T-cell (primary cell): ENCODE results near the gene STAB2. TPM values are rescaled to one million over a fixed set of nuclear protein-coding genes. Genes with fewer than 3 reads are reported as not detected.

ENCODE experiments used
- ATAC-seq, 4 experiments: fragments of 200-7000 bp in 3 of 4; fragments of 150-1000 bp in 1 of 4; cut with Tn5 transposase; replicated peaks in 1 of 4; 1 replicate in 3 of 4; 2 replicates in 1 of 4; pipeline ENCODE4 v1.10.0; 2021; ENCODE audit warnings: moderate library complexity in 3 of 4, mild to moderate bottlenecking in 2 of 4, moderate number of reproducible peaks in 1 of 4
- CTCF ChIA-PET, 2 donors: fragments of 300-600 bp; sonication (Branson Sonifier 250); formaldehyde crosslinking; loops; one replicate each; lab custom pipeline; 2022; ENCODE audit warnings: antibody characterized with exemption in 2 of 2; lab: Charles Lee
- POLR2A ChIA-PET, 2 donors: fragments of 300-600 bp; sonication (Branson Sonifier 250); formaldehyde crosslinking; loops; one replicate each; lab custom pipeline; 2022; ENCODE audit warnings: antibody characterized with exemption in 2 of 2; lab: Charles Lee
- DNase-seq, 35 experiments: peaks; one replicate each; pipeline versions ENCODE4 v3.0.0 to v3.0.0-alpha.2; 2013 to 2023
- H3K27ac ChIP-seq: one replicate; pipeline ENCODE4 v1.5.1; 2013; ENCODE audit warnings: low read length
- H3K27me3 ChIP-seq, 2 experiments: replicated peaks in 1 of 2; 1 replicate in 1 of 2; 2 replicates in 1 of 2; pipeline versions ENCODE4 v1.6.1 to v1.7.0; 2013; ENCODE audit warnings: low read length in 1 of 2, mixed read lengths in 1 of 2; ENCODE audit not compliant: control insufficient read depth in 2 of 2, insufficient read depth in 2 of 2; ENCODE audit errors: extremely low read depth in 1 of 2
- H3K36me3 ChIP-seq, 2 donors: 1 replicate in 1 of 2; 2 replicates in 1 of 2; pipeline versions ENCODE4 v1.6.1 to v1.7.0; 2013; ENCODE audit warnings: low read length in 1 of 2; ENCODE audit not compliant: control insufficient read depth in 2 of 2, insufficient read depth in 1 of 2; ENCODE audit errors: extremely low read depth in 1 of 2
- H3K4me1 ChIP-seq, 2 experiments: 1 replicate in 1 of 2; 2 replicates in 1 of 2; pipeline versions ENCODE4 v1.6.1 to v1.7.0; 2013; ENCODE audit warnings: low read length in 2 of 2, mixed read lengths in 1 of 2; ENCODE audit not compliant: insufficient read depth in 2 of 2, control insufficient read depth in 1 of 2; ENCODE audit errors: extremely low read depth in 1 of 2
- H3K4me3 ChIP-seq, 2 donors: 1 replicate in 1 of 2; 2 replicates in 1 of 2; pipeline versions ENCODE4 v1.5.1 to v1.7.0; 2013; ENCODE audit warnings: mild to moderate bottlenecking in 2 of 2, low read length in 1 of 2, moderate library complexity in 1 of 2; ENCODE audit not compliant: control insufficient read depth in 1 of 2; ENCODE audit errors: extremely low read depth in 1 of 2
- H3K9me3 ChIP-seq: 2 replicates; pipeline ENCODE4 v1.7.0; 2013
- H3K27ac Mint-ChIP-seq, 2 donors: one replicate each; pipeline ENCODE4 v1.8.0; 2020 to 2021; ENCODE audit warnings: mild to moderate bottlenecking in 2 of 2, mixed read lengths in 2 of 2
- H3K27me3 Mint-ChIP-seq, 2 donors: one replicate each; pipeline ENCODE4 v1.8.0; 2021 to 2022; ENCODE audit warnings: mixed read lengths in 2 of 2
- H3K36me3 Mint-ChIP-seq: one replicate; pipeline ENCODE4 v1.8.0; 2021; ENCODE audit warnings: mixed read lengths
- H3K4me1 Mint-ChIP-seq, 3 donors: one replicate each; pipeline ENCODE4 v1.8.0; 2020 to 2022; ENCODE audit warnings: mixed read lengths in 3 of 3, mild to moderate bottlenecking in 1 of 3
- H3K4me3 Mint-ChIP-seq, 3 donors: one replicate each; pipeline ENCODE4 v1.8.0; 2020 to 2022; ENCODE audit warnings: mild to moderate bottlenecking in 3 of 3, mixed read lengths in 3 of 3, moderate library complexity in 3 of 3
- H3K9me3 Mint-ChIP-seq, 3 donors: one replicate each; pipeline ENCODE4 v1.8.0; 2020 to 2022; ENCODE audit warnings: mixed read lengths in 3 of 3
- WGBS: methylation state at CpG from one replicate; pipeline ENCODE4 v1.1.5; 2013; ENCODE audit warnings: missing lambda C conversion rate; ENCODE audit not compliant: insufficient coverage; 5-methylcytosine and 5-hydroxymethylcytosine counted together
- total RNA-seq, 35 experiments: library from RNA in 6 of 35; stranded (reverse) in 6 of 35; fragments of 120-200 nt in 1 of 35; gene quantifications; one replicate each; pipeline versions ENCODE4 v1.2.1 to v1.2.4 and lab custom pipeline; 2013 to 2026

STAB2 gene
- total RNA-seq, 5 donors from 2014 or later (not counting 1 experiment from before 2014, with no cell fraction given): not detected

DNA sequence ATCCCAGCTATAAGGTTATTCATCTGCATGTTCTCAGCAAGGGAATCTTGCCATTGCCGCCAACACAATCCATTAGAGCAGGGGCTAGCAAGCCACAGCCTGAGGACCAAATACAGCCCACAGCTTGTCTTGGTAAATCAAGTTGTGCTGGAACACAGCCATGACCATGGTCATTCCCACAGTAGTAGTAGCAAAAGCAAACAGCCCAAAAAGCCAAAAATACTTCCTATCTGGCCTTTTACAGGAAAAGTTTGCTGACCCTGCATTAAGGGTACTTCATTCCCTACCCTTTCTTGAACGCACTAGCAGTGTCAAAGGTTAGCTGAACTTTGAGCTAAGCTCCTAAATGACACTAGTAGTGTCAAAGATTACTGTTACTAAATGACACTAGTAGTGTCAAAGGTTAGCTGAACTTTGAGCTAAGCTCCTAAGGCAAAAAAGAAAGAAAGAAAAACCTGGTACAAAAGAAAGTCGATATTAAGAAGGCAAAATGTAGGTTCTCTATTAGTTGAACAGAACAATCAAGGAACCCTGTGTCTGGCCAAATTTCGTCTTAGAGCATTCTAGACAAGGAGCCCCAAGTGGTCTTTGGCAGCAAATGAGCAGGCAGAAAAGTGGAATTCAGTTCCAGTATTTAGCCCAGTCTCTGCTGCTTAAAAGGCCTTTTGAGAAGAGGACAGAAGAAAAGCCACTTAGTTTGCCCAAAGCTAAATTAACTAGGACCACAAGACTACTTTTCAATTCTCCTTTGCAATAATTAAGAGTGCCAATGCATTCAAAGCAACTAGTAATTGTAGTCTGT is 186.2 kb downstream of the STAB2 start:
- H3K4me3 ChIP-seq: no peak overlapping the region
- Mint-ChIP-seq H3K27ac (no peak overlapping the region), H3K36me3 (peaks cover 28% of the 10 kb centered on the region), H3K4me1 (no peaks in the 10 kb centered on the region), H3K27me3 (no peaks in the 10 kb centered on the region), H3K4me3 (no peak overlapping the region), H3K9me3 (no peaks in the 10 kb centered on the region)
- CTCF ChIA-PET: no interaction called here
- WGBS: 84% methylated on average over 3 of the region's 4 CpGs
- no peaks in the 10 kb centered on the region for H3K27me3 ChIP-seq
- DNase-seq (no peak), ATAC-seq (no peak)
- H3K36me3 ChIP-seq: peaks cover 0 to 10% of the 10 kb centered on the region in 2 donors
- POLR2A ChIA-PET: no interaction called here
- no peaks in the 10 kb centered on the region for H3K4me1 ChIP-seq
- no peaks in the 10 kb centered on the region for H3K9me3 ChIP-seq
- H3K27ac ChIP-seq: no peak overlapping the region

DNA sequence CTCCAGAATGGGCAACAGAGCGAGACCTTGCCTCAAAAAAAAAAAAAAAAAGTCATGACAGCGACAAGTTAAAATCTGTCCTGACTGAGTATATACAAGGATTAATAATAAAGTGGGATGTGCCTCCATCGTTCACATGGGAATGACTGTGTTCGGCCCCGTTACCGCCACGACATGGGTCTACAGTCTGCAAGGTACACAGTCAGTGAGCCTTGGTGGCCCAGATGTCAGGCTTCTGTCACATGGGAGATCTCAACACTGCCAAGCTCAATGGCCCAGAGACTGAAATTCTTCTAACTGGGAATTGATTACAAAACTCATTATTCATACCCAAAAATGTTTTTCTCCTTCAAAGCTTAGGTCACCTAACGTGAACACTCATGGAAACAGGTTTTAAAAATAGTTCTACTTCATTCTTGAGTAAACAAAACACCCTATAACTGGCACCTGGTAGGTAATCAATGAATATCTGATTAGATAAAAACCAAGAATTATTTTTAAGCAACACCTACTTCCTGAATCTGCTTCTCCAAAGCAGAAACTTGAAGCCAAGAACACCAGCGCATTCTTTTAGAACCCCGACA is 188.0 kb downstream of the STAB2 start:
- H3K27ac ChIP-seq: no peak overlapping the region
- no peaks in the 10 kb centered on the region for H3K9me3 ChIP-seq
- no peak overlapping the region for H3K4me3 ChIP-seq
- Mint-ChIP-seq H3K4me3 (no peak overlapping the region), H3K27ac (no peak overlapping the region), H3K9me3 (no peaks in the 10 kb centered on the region), H3K36me3 (peaks cover 42% of the 10 kb centered on the region), H3K27me3 (no peaks in the 10 kb centered on the region), H3K4me1 (no peaks in the 10 kb centered on the region)
- no peaks in the 10 kb centered on the region for H3K4me1 ChIP-seq
- DNase-seq: no peak
- no peak for ATAC-seq
- 100% methylated on average over 6 of the region's 10 CpGs for WGBS
- CTCF ChIA-PET: no interaction called here
- H3K36me3 ChIP-seq: peaks cover 4 to 13% of the 10 kb centered on the region in 2 donors
- no peaks in the 10 kb centered on the region for H3K27me3 ChIP-seq
- POLR2A ChIA-PET: no interaction called here

DNA sequence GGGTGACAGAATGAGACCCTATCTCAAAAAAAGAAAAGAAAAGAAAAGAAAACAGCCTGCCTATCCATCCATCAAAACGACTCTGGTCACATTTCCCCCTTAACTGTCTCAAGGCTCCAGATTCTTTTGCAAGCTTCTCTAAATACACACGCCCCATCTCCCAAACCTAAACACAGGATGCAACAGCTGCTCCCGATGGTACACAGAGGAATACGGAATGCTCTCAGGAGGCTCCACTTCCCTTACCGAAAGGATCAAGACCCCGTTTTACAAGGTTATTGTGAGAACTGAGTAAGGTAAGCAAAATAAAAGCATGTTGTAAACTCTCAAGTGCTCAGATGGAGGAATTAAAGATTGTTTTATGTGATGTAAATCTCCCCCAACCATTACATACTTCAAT is 191.7 kb downstream of the STAB2 start:
- Mint-ChIP-seq H3K27ac (no peak overlapping the region), H3K4me1 (no peaks in the 10 kb centered on the region), H3K36me3 (peaks cover 56% of the 10 kb centered on the region), H3K4me3 (no peak overlapping the region), H3K27me3 (no peaks in the 10 kb centered on the region), H3K9me3 (no peaks in the 10 kb centered on the region)
- DNase-seq (no peak), ATAC-seq (no peak)
- no peak overlapping the region for H3K4me3 ChIP-seq
- ChIA-PET CTCF (interaction anchor here (0.7 to 1.0 kb wide), 2 partner anchors 42 to 375 kb away, joined by 4 read pairs; no protein-coding TSS in a partner anchor), POLR2A (no interaction called here)
- H3K27me3 ChIP-seq: no peaks in the 10 kb centered on the region
- H3K9me3 ChIP-seq: no peaks in the 10 kb centered on the region
- H3K36me3 ChIP-seq: peaks cover 6 to 16% of the 10 kb centered on the region in 2 donors
- WGBS: no CpG with 5 or more reads among the region's 6 CpGs
- H3K4me1 ChIP-seq: no peaks in the 10 kb centered on the region
- no peak overlapping the region for H3K27ac ChIP-seq

DNA sequence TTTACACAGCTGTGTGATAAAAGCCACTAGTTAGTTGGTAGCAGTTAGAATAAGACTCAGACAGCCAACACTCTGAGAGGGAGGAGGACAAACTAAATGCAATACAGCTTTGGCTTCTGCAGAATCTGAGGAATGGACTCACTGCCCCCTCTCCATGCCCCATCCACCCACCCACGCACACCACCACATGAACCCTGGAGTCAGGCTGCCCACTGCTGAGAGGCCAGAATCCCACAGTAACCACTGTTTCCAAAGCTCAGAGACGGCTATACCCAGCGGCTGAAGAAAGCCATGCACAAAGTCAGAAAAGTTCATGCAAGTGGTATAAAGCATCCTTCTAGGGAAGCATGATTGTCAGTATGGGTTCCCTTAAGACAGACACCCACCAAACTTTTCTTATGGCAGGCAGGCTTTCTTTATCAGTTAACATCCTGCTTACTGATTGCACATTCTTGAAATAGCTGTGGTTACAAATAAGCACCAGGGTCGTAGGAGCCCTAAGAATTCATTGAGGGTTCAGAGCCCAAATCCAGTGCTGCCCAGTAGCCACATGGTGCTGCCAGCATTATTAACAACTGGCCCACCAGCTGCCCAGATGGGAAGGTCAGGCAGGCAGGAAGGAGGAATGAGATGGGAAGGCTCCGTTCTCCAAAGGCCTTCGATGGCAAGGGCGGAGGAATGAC is 192.5 kb downstream of the STAB2 start:
- no peak overlapping the region for H3K4me3 Mint-ChIP-seq
- no peak for ATAC-seq
- peaks cover 63% of the 10 kb centered on the region for H3K36me3 Mint-ChIP-seq

DNA sequence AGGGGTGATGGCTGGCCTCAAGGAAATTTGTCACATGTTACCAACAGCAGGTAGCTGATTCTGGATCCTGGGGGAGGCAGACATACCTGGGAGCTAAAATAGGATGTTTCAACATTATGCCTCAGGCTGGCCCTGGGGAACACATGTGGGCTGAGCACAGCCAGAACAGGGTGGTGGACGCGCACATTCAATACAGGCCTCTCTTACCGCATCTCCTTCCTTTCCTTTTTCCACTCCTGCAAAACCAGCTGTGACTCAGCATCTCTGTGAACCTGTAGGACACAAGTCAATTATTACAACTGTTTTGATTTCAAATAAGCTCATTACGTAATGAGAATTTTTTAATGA is 193.0 kb downstream of the STAB2 start:
- ATAC-seq (no peak), DNase-seq (no peak)
- no peaks in the 10 kb centered on the region for H3K4me1 Mint-ChIP-seq
- peaks cover 68% of the 10 kb centered on the region for H3K36me3 Mint-ChIP-seq
- peaks cover 9 to 25% of the 10 kb centered on the region in 2 donors for H3K36me3 ChIP-seq
- no peaks in the 10 kb centered on the region for H3K9me3 Mint-ChIP-seq
- no peaks in the 10 kb centered on the region for H3K4me1 ChIP-seq
- WGBS: 100% methylated on average over 2 of the region's 4 CpGs
- CTCF ChIA-PET: no interaction called here
- POLR2A ChIA-PET: no interaction called here
- H3K9me3 ChIP-seq: no peaks in the 10 kb centered on the region
- no peaks in the 10 kb centered on the region for H3K27me3 Mint-ChIP-seq
- no peak overlapping the region for H3K27ac ChIP-seq
- no peak overlapping the region for H3K4me3 Mint-ChIP-seq
- H3K27ac Mint-ChIP-seq: no peak overlapping the region
- no peaks in the 10 kb centered on the region for H3K27me3 ChIP-seq
- no peak overlapping the region for H3K4me3 ChIP-seq

More for the DNA sequence above, 192.5 kb downstream of the STAB2 start:
- Mint-ChIP-seq H3K9me3 (no peaks in the 10 kb centered on the region), H3K27me3 (no peaks in the 10 kb centered on the region), H3K4me1 (no peaks in the 10 kb centered on the region), H3K27ac (no peak overlapping the region)
- Histone ChIP-seq H3K27me3 (no peaks in the 10 kb centered on the region), H3K27ac (no peak overlapping the region), H3K9me3 (no peaks in the 10 kb centered on the region), H3K4me3 (no peak overlapping the region), H3K36me3 (peaks cover 6 to 20% of the 10 kb centered on the region in 2 donors), H3K4me1 (no peaks in the 10 kb centered on the region)
- WGBS: 90% methylated on average over 5 of the region's 7 CpGs
- ChIA-PET CTCF (interaction anchor here in 1 of 2 donors (1.0 kb wide), 1 partner anchor 42 kb away, joined by 4 read pairs; no protein-coding TSS in a partner anchor), POLR2A (no interaction called here)
- no peak for DNase-seq

DNA sequence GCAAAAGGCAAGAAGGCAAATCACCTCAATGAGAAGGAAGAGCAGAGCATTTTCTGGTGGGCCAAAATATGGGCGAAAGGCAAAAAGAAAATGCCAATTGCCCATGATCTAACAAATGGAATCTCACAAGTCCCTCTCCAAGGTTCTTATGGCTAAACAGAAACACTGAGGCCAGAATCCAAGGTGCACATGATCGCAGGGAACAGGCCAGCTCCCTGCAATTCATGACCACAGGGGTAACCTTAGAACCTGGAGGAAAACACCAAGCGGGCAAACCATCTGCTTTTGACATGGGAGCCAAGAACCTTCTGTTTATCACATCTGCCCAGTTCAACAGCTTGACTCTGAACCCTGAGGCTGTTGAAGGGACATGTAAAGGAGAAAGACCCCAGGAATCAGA is 193.9 kb downstream of the STAB2 start:
- H3K27me3 Mint-ChIP-seq: no peaks in the 10 kb centered on the region
- no peak for ATAC-seq

More for the DNA sequence above, 193.9 kb downstream of the STAB2 start:
- no peaks in the 10 kb centered on the region for H3K4me1 Mint-ChIP-seq
- no peak overlapping the region for H3K27ac Mint-ChIP-seq
- no peak overlapping the region for H3K4me3 Mint-ChIP-seq
- H3K36me3 ChIP-seq: peaks cover 9 to 26% of the 10 kb centered on the region in 2 donors
- DNase-seq: no peak
- H3K9me3 Mint-ChIP-seq: no peaks in the 10 kb centered on the region
- H3K36me3 Mint-ChIP-seq: peaks cover 68% of the 10 kb centered on the region
- no peak overlapping the region for H3K4me3 ChIP-seq
- POLR2A ChIA-PET: no interaction called here
- CTCF ChIA-PET: interaction anchor here in 1 of 2 donors (0.6 kb wide), 1 partner anchor 93 kb away, joined by 3 read pairs; no protein-coding TSS in a partner anchor
- no peaks in the 10 kb centered on the region for H3K27me3 ChIP-seq
- 100% methylated on average over 1 of the region's 3 CpGs for WGBS
- H3K27ac ChIP-seq: no peak overlapping the region
- no peaks in the 10 kb centered on the region for H3K9me3 ChIP-seq
- H3K4me1 ChIP-seq: no peaks in the 10 kb centered on the region
